ENCODE results near the gene TMEM151A. TPM values are rescaled to one million over a fixed set of nuclear protein-coding genes. Genes with fewer than 3 reads are reported as not detected.
A peak's percentile ranks its signal among the peaks of the same experiment; 100 is the strongest.

TMEM151A gene
- total and polyA plus RNA-seq, 11 donors = 0.08 to 7.9 (median 0.12) TPM; not detected in 5

- intact Hi-C loops (cut with DNase I) = loop anchor here in 1 of 10 donors (10.0 kb wide), 1 partner anchor 412 kb away; the partner anchor contains the start of gene CFL1
Observed at GRCh38 chr11:66266378-66267038, 25.2 kb upstream of the TMEM151A start.

DNA sequence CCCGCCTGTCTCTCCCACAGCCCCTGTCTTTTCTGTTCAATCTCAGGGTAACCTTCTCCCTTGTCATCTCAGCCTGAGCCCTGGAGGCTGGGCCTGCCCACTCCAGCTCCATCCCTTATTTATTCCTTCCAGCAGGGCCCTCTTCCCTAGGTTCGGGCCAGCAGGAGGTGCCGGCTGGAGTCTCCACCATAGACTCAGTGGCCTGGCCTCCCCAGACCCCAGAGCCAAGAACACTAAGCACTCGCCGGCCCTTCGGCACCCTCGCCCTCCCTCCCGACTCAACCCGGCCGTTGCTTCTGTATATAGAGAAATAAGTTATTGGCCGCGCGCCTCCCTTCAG lies 24.7 kb upstream of the TMEM151A start:
- DNase-seq (no peak), ATAC-seq (peak in 2 of 4 donors; percentile 0 to 3)
- H3K4me1 ChIP-seq = peaks cover 4 to 34% (median 26%) of the 10 kb centered on the region in 12 donors
- intact Hi-C loops (cut with DNase I) = loop anchor here in 1 of 10 donors (10.0 kb wide), 1 partner anchor 412 kb away; the partner anchor contains the start of gene CFL1
- H3K27me3 ChIP-seq = no peaks in the 10 kb centered on the region
- TF ChIP-seq POLR2A (IDR thresholded peaks at IDR 0.05) (no peak), CTCF (IDR thresholded peaks at IDR 0.05) (no peak)
- H3K4me3 ChIP-seq = peak overlapping the region; percentile 40 to 99 (median 90)
- peak overlapping the region; percentile 89 to 99 (median 97) for H3K27ac ChIP-seq
- H3K36me3 ChIP-seq = peaks cover 0 to 48% (median 31%) of the 10 kb centered on the region in 9 donors
- 15 to 21% (median 18%) methylated on average over 13 of the region's 13 CpGs for WGBS, 4 donors
- H3K9me3 ChIP-seq = no peaks in the 10 kb centered on the region

More at GRCh38 chr11:66266378-66267038, 25.2 kb upstream of the TMEM151A start:
- Histone ChIP-seq H3K36me3 (peaks cover 0 to 49% (median 31%) of the 10 kb centered on the region in 9 donors), H3K4me3 (peak overlapping the region in 10 of 12 donors; percentile 61 to 99 (median 90)), H3K27ac (peak overlapping the region; percentile 89 to 99 (median 97)), H3K9me3 (no peaks in the 10 kb centered on the region), H3K27me3 (no peaks in the 10 kb centered on the region), H3K4me1 (peaks cover 4 to 34% (median 25%) of the 10 kb centered on the region in 12 donors)
- TF ChIP-seq CTCF (IDR thresholded peaks at IDR 0.05) (no peak), POLR2A (IDR thresholded peaks at IDR 0.05) (no peak)
- no peak for ATAC-seq
- DNase-seq = no peak
- 83 to 91% (median 88%) methylated on average over 13 to 20 of the region's 20 CpGs for WGBS, 4 donors

GRCh38 chr11:66267379-66268243 lies 24.1 kb upstream of the TMEM151A start:
- ATAC-seq (peak; percentile 75 to 85 (median 84)), DNase-seq (peak; percentile 92 to 95 (median 93))
- Histone ChIP-seq H3K27ac (peak overlapping the region; percentile 89 to 99 (median 97)), H3K9me3 (no peaks in the 10 kb centered on the region), H3K36me3 (peaks cover 0 to 48% (median 31%) of the 10 kb centered on the region in 9 donors), H3K27me3 (no peaks in the 10 kb centered on the region), H3K4me1 (peaks cover 4 to 34% (median 27%) of the 10 kb centered on the region in 12 donors), H3K4me3 (peak overlapping the region; percentile 40 to 99 (median 90))
- intact Hi-C loops (cut with DNase I) = loop anchor here in 1 of 10 donors (10.0 kb wide), 1 partner anchor 413 kb away; the partner anchor contains the start of gene CFL1
- TF ChIP-seq CTCF (IDR thresholded peaks at IDR 0.05) (peak in 6 of 12 donors; percentile 13 to 29 (median 20)), POLR2A (IDR thresholded peaks at IDR 0.05) (peak; percentile 17 to 60)
- WGBS, 4 donors = 0 to 1% (median 1%) methylated on average over 28 to 61 of the region's 61 CpGs
